ENCODE measurements around the gene ZDHHC11.

DNA sequence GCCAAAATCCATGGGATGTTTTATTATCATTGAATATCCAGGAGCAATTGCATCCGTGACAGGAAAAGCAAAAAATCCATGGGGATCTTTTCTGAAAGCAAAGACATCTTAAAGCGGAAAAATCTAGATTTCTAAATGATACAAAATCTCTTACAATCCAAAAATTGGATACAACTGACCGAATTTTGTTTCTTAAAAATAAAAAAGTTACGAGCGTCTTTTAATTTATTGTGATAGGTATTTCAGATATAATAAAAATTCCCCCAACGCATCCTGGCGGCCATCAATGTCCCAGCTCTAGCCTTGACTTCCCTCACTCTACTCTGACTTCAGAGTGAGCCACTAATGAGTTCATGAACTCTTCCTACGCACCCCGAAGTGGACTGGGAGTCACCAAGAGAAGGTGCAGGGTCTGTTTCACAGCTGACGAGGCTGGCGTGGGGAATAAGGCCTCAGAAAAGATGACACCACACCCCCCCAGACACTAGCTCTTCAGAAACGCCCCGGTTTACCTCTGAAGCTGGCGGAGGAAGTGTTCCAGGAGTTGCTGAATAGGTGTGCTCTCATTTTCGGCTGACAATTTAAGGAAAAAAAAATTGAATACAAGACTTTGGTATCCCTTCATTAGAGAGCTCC lies 38.4 kb upstream of the ZDHHC11 start:
- no peak for TF ChIP-seq CTCF (conservative IDR thresholded peaks at IDR 0.05; ENCODE audit: low read length)
- TF ChIP-seq EZH2phosphoT487 (IDR thresholded peaks at IDR 0.05; ENCODE audit: borderline replicate concordance, low read depth, low read length): no peak
